Effector CD8-positive, alpha-beta T cell (primary cell): ENCODE measurements around the gene TOP3A.
A peak's percentile ranks its signal among the peaks of the same experiment; 100 is the strongest.
"Not testable (repeated sequence)": the region's sequence is repeated elsewhere in the genome, so short reads cannot be mapped to it uniquely, and the experiment has no call there.

Source experiments
- DNase-seq: peaks from one replicate; lab custom pipeline; 2025; lab: John Stamatoyannopoulos, UW
- total RNA-seq, 4 experiments: gene quantifications; one replicate each; lab custom pipeline; 2026; lab: John Stamatoyannopoulos, UW

Gene TOP3A
- total RNA-seq = 49.8 to 83.7 (median 76.4) reads per million in 4 experiments

GRCh38 chr17:18314731-18315561 is at the start of gene TOP3A, which contains the start of gene SMCR8:
Gene TOP3A (minus strand): TSS chr17:18314994. CDS start chr17:18314778, 216 bp downstream.
Gene SMCR8 (plus strand): TSS chr17:18315293. CDS start chr17:18315790, 497 bp downstream.
- peak; percentile 94 for DNase-seq

DNA sequence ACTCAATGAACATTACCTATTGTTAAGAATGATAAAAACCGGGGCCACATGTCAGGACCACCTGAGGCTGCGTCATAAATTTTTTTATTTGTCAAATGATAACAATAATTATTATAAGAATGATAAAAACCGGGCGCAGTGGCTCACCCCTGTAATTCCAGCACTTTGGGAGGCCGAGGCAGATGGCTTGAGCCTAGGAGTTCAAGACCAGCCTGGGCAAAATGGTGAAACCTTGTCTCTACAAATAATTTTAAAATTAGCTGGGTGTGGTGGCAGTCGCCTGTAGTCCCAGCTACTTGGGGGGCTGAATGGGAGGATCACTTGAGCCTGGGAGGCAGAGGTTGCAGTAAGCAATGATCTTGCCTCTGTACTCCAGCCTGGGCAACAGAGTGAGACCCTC is 49.4 kb upstream of the TOP3A start:
- no peak for DNase-seq

DNA sequence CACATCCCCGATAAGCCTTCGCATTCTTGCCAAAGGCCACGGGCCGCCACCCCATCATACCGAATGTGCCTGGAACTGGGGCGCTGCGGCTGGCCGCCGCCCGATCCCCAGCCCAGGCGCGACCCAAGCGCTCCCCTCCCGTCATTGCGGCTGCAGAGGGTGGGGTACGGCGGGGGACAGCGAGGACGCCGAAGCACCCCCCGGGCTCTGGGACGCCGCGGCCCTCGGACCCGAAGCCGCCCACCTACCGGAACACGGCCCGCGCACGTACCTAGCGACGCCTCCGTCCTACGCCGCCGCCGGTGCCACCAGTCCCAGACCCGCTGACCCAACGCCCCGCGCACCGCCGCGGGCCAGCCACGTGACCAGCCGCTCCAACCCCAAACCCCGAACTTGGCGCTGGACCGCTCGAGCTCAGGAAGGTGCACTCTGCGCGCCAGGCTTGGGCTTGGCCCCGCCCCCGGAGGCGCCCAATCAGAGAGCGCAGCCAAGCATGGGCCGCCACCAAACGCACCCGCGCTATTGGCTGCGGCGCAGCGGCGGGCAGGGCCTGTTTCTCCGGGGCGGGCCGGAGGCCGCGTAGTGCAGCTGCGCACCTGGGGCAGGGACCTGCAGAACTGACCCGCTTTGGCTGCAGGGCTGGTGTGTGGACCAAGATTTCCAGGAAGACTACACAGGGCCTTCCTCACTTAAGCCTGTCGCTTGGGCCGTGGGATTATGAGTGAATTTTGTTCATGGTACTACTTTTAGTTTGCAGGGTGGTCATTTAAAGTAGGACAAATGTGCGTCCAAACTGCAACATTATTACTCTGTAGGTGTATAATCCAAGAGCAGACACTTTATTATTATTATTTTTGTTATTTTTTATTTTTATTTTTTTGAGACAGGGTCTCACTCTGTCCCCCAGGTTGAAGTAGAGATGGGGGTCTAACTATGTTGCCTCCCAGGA is 48.6 kb upstream of the TOP3A start, which contains the start of gene SHMT1:
Gene SHMT1 (minus strand): TSS at position 450 of the 949 bp plus-strand sequence. CDS start 7,569 bp downstream, outside the sequence.
- peak; percentile 86 for DNase-seq

DNA sequence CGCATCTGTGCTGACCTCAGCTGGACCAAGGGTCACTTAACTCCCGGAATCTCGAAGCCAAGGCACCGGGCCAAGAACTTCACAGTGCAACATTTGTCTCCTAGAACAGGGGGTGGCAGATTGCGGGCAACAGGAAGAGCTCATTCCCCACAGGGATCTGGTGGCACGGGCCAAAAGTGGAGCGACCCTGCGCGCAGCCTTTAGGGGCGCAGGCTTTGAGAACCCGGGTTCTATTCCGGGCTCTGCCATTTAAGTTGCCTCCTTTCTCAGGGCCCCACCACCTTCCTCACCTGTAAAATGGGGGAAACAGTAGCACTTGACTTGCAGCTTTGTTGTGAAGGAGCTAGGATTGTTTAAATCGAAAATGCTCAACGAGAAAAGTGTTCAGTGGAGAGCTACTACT is 47.9 kb upstream of the TOP3A start:
- no peak for DNase-seq

DNA sequence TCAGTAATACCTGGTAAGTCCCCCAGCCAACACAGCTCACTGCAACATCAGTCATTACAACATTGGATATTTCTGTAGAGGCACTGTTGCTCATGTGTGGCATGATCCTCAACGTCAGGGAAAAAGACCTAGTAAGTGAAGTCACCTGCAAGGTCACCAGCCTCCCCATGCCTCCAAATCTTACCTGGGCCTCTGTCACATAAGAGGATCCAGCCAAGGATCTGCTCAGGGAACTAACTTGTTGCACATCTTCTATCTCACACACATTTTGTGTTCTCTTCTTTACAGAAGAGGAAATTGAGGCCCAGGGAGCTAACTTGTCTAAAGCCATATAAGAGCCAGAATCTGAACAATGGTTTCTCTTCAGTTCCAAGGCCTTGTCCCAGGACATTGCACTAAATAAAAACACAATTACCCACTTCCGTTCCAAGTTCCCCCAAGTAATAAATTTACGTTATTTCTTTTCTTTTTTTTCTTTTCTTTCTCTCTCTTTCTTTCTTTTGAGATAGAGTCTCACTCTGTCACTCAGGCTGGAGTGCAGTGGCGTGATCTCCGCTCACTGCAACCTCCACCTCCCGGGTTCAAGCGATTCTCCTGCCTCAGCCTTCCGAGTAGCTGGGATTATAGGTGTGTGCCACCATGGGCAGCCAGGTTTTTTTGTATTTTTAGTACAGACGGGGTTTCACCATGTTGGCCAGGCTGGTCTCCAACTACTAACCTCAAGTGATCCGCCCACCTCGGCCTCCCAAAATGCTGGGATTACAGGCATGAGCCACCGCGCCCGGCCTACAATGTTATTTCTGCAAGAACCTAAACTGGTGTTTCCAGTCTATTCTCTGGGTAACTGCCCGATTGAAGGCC is 47.3 kb upstream of the TOP3A start:
- DNase-seq = no peak

DNA sequence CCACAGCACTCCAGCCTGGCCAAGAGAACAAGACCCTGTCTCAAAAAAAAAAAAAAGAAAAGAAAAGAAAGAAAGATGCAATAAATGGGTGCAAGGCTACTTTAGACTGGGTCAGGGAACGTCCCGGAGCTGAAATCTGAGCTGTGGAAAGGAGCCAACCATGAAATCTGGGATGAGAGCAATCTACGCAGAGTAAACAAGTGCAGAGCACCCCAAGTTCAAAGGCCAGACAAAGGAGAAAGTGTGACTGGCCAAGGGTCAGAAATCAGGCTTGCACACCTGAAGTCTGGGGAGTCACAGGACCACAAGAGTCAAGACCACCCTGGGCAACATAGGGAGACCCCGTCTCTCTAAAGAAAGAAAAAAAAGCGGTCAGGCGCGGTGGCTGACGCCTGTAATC is 45.7 kb upstream of the TOP3A start:
- DNase-seq = no peak

GRCh38 chr17:18356624-18357023 is 41.8 kb upstream of the TOP3A start:
- DNase-seq = no peak

- DNase-seq = no peak
Observed at GRCh38 chr17:18353541-18353940, 38.7 kb upstream of the TOP3A start.

- no peak for DNase-seq
Observed at GRCh38 chr17:18344021-18344420, 29.2 kb upstream of the TOP3A start.

- no peak for DNase-seq
Observed at GRCh38 chr17:18339933-18340332, 25.1 kb upstream of the TOP3A start.

- DNase-seq = not testable (repeated sequence)
Observed at GRCh38 chr17:18338158-18338557, 23.4 kb upstream of the TOP3A start.

- no peak for DNase-seq
Observed at GRCh38 chr17:18332909-18333489, 18.2 kb upstream of the TOP3A start.

DNA sequence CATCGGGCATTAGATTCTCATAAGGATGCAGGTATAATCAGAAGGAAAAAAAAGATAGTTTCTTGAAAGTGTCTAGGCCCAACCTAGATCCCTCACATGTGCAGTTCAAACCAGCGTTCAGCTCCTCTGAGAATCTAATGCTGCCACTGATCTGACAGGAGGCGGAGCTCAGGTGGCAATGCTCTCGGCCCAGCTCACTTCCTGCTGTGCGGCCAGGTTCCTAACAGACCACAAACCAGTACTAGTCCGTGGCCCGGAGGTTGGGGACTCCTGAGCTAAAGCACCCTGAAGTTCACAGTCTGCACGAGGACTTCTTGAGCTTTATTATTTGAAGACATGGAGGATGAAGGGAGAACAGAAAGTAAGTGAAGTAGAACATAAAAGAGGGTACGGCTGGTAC is 17.1 kb upstream of the TOP3A start:
- DNase-seq = no peak

- DNase-seq = no peak
Observed at GRCh38 chr17:18328643-18329204, 13.9 kb upstream of the TOP3A start.

GRCh38 chr17:18327556-18327955 is 12.8 kb upstream of the TOP3A start:
- no peak for DNase-seq

DNA sequence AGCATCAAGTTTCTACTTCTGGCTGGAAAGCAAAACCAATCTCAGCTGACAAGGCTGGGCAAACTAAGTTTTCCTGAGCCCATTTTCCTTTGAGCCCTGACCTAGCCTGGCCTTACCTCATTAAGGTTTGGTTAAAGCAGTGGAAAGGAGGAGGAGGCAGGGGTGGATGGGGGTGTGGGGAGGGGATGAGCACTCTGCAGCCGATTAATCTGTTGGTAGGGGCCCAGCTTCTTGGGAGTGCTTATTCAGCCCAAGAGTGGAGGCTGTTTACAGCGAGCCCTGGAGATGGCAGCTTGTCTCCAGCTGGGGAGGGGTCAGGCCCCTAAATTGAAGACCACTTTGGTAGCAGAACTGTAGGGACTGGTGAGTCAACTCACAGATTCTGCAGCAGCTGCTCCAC is 12.3 kb upstream of the TOP3A start:
- DNase-seq = no peak

- no peak for DNase-seq
Observed at GRCh38 chr17:18326572-18326971, 11.8 kb upstream of the TOP3A start.

- DNase-seq = no peak
Observed at GRCh38 chr17:18326039-18326438, 11.2 kb upstream of the TOP3A start.

- no peak for DNase-seq
Observed at GRCh38 chr17:18324140-18325050, 9.6 kb upstream of the TOP3A start.
